ENCODE data around the gene JAML. TPM values are rescaled to one million over a fixed set of nuclear protein-coding genes. Genes with fewer than 3 reads are reported as not detected.

The JAML gene
- total RNA-seq, 1 donor from 2014 or later, result 377 TPM

GRCh38 chr11:118167253-118167652 lies 57.6 kb downstream of the JAML start:
- peaks cover 27% of the 10 kb centered on the region for H3K27me3 Mint-ChIP-seq (ENCODE audit: low read depth)
- no peak overlapping the region for H3K4me3 Mint-ChIP-seq (ENCODE audit: low read depth)
- no peaks in the 10 kb centered on the region for H3K4me1 Mint-ChIP-seq (ENCODE audit: low read depth)
- H3K27ac Mint-ChIP-seq, result no peak overlapping the region
- DNase-seq (ENCODE audit: low spot score), result no peak
- H3K9me3 Mint-ChIP-seq, result no peaks in the 10 kb centered on the region
- intact Hi-C loops (cut with micrococcal nuclease), result no loop called here
- no peaks in the 10 kb centered on the region for H3K36me3 Mint-ChIP-seq (ENCODE audit: low read depth)

GRCh38 chr11:118166641-118167040 lies 58.2 kb downstream of the JAML start:
- intact Hi-C loops (cut with micrococcal nuclease), result no loop called here
- no peak for DNase-seq (ENCODE audit: low spot score)
- no peaks in the 10 kb centered on the region for H3K36me3 Mint-ChIP-seq (ENCODE audit: low read depth)

GRCh38 chr11:118164885-118165284 lies 59.9 kb downstream of the JAML start:
- Mint-ChIP-seq H3K4me1 (ENCODE audit: low read depth) (no peaks in the 10 kb centered on the region), H3K36me3 (ENCODE audit: low read depth) (no peaks in the 10 kb centered on the region), H3K27ac (no peak overlapping the region), H3K4me3 (ENCODE audit: low read depth) (no peak overlapping the region), H3K9me3 (no peaks in the 10 kb centered on the region), H3K27me3 (ENCODE audit: low read depth) (peaks cover 29% of the 10 kb centered on the region)
- intact Hi-C loops (cut with micrococcal nuclease), result no loop called here
- no peak for DNase-seq (ENCODE audit: low spot score)

More at GRCh38 chr11:118166641-118167040, 58.2 kb downstream of the JAML start:
- H3K4me1 Mint-ChIP-seq (ENCODE audit: low read depth), result no peaks in the 10 kb centered on the region
- peaks cover 32% of the 10 kb centered on the region for H3K27me3 Mint-ChIP-seq (ENCODE audit: low read depth)
- H3K9me3 Mint-ChIP-seq, result no peaks in the 10 kb centered on the region
- H3K4me3 Mint-ChIP-seq (ENCODE audit: low read depth), result no peak overlapping the region
- H3K27ac Mint-ChIP-seq, result no peak overlapping the region

GRCh38 chr11:118163494-118163893 lies 61.3 kb downstream of the JAML start:
- Mint-ChIP-seq H3K4me1 (ENCODE audit: low read depth) (no peaks in the 10 kb centered on the region), H3K27ac (no peak overlapping the region), H3K4me3 (ENCODE audit: low read depth) (no peak overlapping the region), H3K9me3 (no peaks in the 10 kb centered on the region), H3K36me3 (ENCODE audit: low read depth) (no peaks in the 10 kb centered on the region), H3K27me3 (ENCODE audit: low read depth) (peaks cover 30% of the 10 kb centered on the region)
- DNase-seq (ENCODE audit: low spot score), result no peak
- intact Hi-C loops (cut with micrococcal nuclease), result no loop called here

- Mint-ChIP-seq H3K27ac (no peak overlapping the region), H3K9me3 (no peaks in the 10 kb centered on the region), H3K4me3 (ENCODE audit: low read depth) (no peak overlapping the region), H3K27me3 (ENCODE audit: low read depth) (peaks cover 35% of the 10 kb centered on the region), H3K36me3 (ENCODE audit: low read depth) (no peaks in the 10 kb centered on the region), H3K4me1 (ENCODE audit: low read depth) (no peaks in the 10 kb centered on the region)
- no peak for DNase-seq (ENCODE audit: low spot score)
- intact Hi-C loops (cut with micrococcal nuclease), result no loop called here
Measured at GRCh38 chr11:118162846-118163245, 62.0 kb downstream of the JAML start.

- Mint-ChIP-seq H3K4me1 (ENCODE audit: low read depth) (peaks cover 2% of the 10 kb centered on the region), H3K27me3 (ENCODE audit: low read depth) (peaks cover 44% of the 10 kb centered on the region), H3K27ac (no peak overlapping the region), H3K9me3 (no peaks in the 10 kb centered on the region), H3K36me3 (ENCODE audit: low read depth) (no peaks in the 10 kb centered on the region), H3K4me3 (ENCODE audit: low read depth) (no peak overlapping the region)
- no peak for DNase-seq (ENCODE audit: low spot score)
- intact Hi-C loops (cut with micrococcal nuclease), result no loop called here
Measured at GRCh38 chr11:118161786-118162185, 63.0 kb downstream of the JAML start.

- Mint-ChIP-seq H3K27me3 (ENCODE audit: low read depth) (peaks cover 67% of the 10 kb centered on the region), H3K9me3 (no peaks in the 10 kb centered on the region), H3K4me3 (ENCODE audit: low read depth) (no peak overlapping the region), H3K36me3 (ENCODE audit: low read depth) (no peaks in the 10 kb centered on the region), H3K27ac (no peak overlapping the region), H3K4me1 (ENCODE audit: low read depth) (peaks cover 6% of the 10 kb centered on the region)
- intact Hi-C loops (cut with micrococcal nuclease), result no loop called here
- DNase-seq (ENCODE audit: low spot score), result no peak
Measured at GRCh38 chr11:118157186-118157895, 67.5 kb downstream of the JAML start.

- H3K27ac Mint-ChIP-seq, result no peak overlapping the region
- DNase-seq (ENCODE audit: low spot score), result no peak
- H3K36me3 Mint-ChIP-seq (ENCODE audit: low read depth), result no peaks in the 10 kb centered on the region
- intact Hi-C loops (cut with micrococcal nuclease), result no loop called here
- H3K4me1 Mint-ChIP-seq (ENCODE audit: low read depth), result peaks cover 6% of the 10 kb centered on the region
- H3K9me3 Mint-ChIP-seq, result no peaks in the 10 kb centered on the region
- peaks cover 67% of the 10 kb centered on the region for H3K27me3 Mint-ChIP-seq (ENCODE audit: low read depth)
- no peak overlapping the region for H3K4me3 Mint-ChIP-seq (ENCODE audit: low read depth)
Measured at GRCh38 chr11:118156531-118157185, 68.2 kb downstream of the JAML start.

- H3K27ac Mint-ChIP-seq, result no peak overlapping the region
- intact Hi-C loops (cut with micrococcal nuclease), result no loop called here
- peaks cover 73% of the 10 kb centered on the region for H3K27me3 Mint-ChIP-seq (ENCODE audit: low read depth)
- H3K36me3 Mint-ChIP-seq (ENCODE audit: low read depth), result no peaks in the 10 kb centered on the region
- H3K4me1 Mint-ChIP-seq (ENCODE audit: low read depth), result peaks cover 6% of the 10 kb centered on the region
- no peak overlapping the region for H3K4me3 Mint-ChIP-seq (ENCODE audit: low read depth)
- DNase-seq (ENCODE audit: low spot score), result no peak
- H3K9me3 Mint-ChIP-seq, result no peaks in the 10 kb centered on the region
Measured at GRCh38 chr11:118155776-118156530, 68.9 kb downstream of the JAML start.

- no peak overlapping the region for H3K27ac Mint-ChIP-seq
Measured at GRCh38 chr11:118154641-118155040, 70.2 kb downstream of the JAML start.

GRCh38 chr11:118153976-118154375 lies 70.8 kb downstream of the JAML start:
- Mint-ChIP-seq H3K4me3 (ENCODE audit: low read depth) (peak overlapping the region; percentile 65), H3K27ac (no peak overlapping the region), H3K9me3 (no peaks in the 10 kb centered on the region), H3K4me1 (ENCODE audit: low read depth) (peaks cover 6% of the 10 kb centered on the region), H3K36me3 (ENCODE audit: low read depth) (no peaks in the 10 kb centered on the region), H3K27me3 (ENCODE audit: low read depth) (peaks cover 80% of the 10 kb centered on the region)
- intact Hi-C loops (cut with micrococcal nuclease), result no loop called here
- DNase-seq (ENCODE audit: low spot score), result no peak

More at GRCh38 chr11:118154641-118155040, 70.2 kb downstream of the JAML start:
- DNase-seq (ENCODE audit: low spot score), result no peak
- no peaks in the 10 kb centered on the region for H3K9me3 Mint-ChIP-seq
- intact Hi-C loops (cut with micrococcal nuclease), result no loop called here
- no peaks in the 10 kb centered on the region for H3K36me3 Mint-ChIP-seq (ENCODE audit: low read depth)
- peaks cover 83% of the 10 kb centered on the region for H3K27me3 Mint-ChIP-seq (ENCODE audit: low read depth)
- H3K4me3 Mint-ChIP-seq (ENCODE audit: low read depth), result no peak overlapping the region
- H3K4me1 Mint-ChIP-seq (ENCODE audit: low read depth), result peaks cover 6% of the 10 kb centered on the region

GRCh38 chr11:118153516-118153915 lies 71.3 kb downstream of the JAML start:
- Mint-ChIP-seq H3K4me3 (ENCODE audit: low read depth) (peak overlapping the region; percentile 65), H3K9me3 (no peaks in the 10 kb centered on the region), H3K27me3 (ENCODE audit: low read depth) (peaks cover 81% of the 10 kb centered on the region), H3K27ac (no peak overlapping the region), H3K4me1 (ENCODE audit: low read depth) (peaks cover 6% of the 10 kb centered on the region), H3K36me3 (ENCODE audit: low read depth) (no peaks in the 10 kb centered on the region)
- no peak for DNase-seq (ENCODE audit: low spot score)
- intact Hi-C loops (cut with micrococcal nuclease), result no loop called here
